Hematopoietic multipotent progenitor cell treated with erythropoietin and hydrocortisone succinate and interleukin-3 and kit ligand, for 4 days (in vitro differentiated cells): ENCODE measurements around the gene SLC38A3.
A peak's percentile ranks its signal among the peaks of the same experiment; 100 is the strongest.
"Not testable (repeated sequence)": the region's sequence is repeated elsewhere in the genome, so short reads cannot be mapped to it uniquely, and the experiment has no call there.

Experiments used
- DNase-seq: peaks from one replicate; pipeline ENCODE4 v3.0.0-alpha.2; 2015

SLC38A3 gene

DNA sequence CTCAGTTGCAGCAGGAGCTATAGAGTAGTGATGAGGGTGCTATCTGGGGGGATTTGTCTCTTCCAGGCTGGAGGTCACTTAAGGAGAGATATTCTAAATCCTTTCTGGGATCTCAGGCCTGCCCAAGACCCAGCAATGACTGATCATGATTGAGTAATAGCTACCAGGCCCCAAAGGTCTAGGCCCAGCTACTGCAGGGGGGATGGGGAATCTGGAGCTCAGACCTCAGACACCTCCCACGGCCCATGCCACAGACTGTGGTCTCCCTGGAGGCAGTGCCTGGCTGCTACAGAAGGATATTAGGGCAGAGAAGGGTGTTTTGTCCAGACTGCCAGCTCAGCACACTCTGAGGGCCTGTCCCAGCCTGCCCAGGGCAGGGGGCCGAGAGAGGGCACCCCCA is 6.9 kb downstream of the SLC38A3 start:
- DNase-seq = peak; percentile 61

DNA sequence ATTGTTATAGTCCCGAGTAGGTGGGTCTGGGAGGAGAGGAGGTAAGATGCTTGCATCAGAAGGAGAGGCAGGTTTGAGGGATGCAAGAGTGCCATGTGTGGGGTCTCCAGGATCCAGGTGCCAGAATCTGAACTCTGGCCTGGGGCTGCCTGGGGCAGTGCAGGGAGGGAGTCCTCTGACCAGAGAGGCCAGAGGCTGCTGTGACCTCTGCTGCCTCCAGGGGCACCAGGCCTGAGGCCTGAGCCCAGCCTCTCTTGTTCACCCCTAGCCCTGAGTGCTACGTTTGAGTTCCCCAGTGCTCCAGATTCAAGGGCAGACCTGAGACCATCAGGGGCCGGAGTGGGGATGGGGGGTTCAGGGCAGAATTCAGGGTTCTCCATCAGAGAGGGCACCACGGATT is 7.4 kb downstream of the SLC38A3 start:
- DNase-seq = no peak

DNA sequence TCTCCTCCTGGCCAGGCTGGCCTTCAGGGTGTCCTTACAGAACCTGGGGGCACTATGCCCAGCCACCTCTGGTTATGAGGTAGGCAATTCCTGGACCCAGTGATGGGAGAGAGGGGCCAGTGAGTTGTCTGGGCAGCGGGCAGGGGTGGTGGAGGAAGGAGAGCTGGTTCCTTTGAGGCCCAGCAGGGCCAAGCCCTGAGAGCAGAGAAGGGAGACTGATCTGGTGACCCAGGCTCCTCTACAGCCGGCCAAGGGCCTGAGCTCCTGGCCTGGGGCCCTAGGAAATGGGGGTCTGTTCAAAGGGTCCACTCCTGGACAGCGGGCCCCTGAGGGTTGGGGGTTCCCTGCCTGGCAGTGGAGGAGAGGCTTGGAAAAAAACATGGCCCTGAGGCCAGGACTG is 7.9 kb downstream of the SLC38A3 start:
- DNase-seq = no peak

DNA sequence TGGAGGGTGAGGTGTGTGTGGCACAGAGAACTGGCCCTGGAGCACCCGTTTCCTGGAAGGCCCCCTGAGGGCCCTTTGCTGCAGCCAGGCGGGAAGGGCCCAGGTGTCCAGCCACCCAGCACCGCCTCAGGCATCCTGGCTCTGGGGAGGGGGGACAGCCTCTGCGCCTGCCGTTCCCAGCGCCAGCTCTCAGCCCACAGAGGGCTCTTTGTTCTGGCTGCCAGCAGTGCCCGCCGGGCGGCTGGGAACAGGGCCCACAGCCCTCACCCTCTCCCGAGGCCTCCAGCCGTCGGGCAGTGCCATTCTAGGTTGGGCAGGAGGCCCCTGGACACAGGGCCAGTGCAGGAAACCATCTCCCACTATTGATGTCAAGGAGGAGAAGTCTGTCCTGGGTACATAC is 8.3 kb downstream of the SLC38A3 start:
- no peak for DNase-seq

DNA sequence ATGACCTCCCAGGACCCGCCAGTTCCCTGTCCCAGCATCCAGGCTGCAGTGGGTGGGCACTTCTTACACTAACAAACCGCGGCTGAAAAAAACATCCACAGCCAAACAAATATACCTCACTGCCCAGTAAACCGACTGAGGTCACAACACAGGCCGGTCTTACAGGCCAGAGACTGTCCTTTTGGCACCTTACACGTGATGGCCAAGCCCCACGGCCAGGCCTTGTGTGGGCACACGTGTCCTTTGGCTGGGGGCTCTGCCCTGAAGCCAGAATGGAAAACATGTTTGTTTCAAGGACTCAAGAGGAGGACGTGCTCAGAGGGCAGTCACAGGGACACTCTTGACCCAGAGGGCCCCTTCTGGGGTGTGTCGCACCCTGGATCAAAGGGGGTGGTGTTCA is 9.8 kb downstream of the SLC38A3 start:
- DNase-seq = no peak

DNA sequence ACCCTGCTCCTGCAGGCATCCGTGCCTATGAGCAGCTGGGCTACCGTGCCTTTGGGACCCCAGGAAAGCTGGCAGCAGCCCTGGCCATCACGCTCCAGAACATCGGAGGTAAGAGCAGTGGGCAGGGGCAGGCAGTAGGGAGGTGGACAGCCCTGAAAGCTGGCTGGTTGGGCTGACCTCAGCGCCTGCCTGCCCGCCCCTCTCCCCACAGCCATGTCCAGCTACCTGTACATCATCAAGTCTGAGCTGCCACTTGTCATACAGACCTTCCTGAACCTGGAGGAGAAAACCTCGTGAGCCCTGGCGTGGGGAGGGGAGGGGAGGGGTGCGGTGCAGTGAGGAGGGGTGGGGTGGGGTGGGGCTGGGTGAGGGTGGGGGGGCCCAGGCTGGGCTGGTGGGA is 10.5 kb downstream of the SLC38A3 start:
- DNase-seq = no peak

DNA sequence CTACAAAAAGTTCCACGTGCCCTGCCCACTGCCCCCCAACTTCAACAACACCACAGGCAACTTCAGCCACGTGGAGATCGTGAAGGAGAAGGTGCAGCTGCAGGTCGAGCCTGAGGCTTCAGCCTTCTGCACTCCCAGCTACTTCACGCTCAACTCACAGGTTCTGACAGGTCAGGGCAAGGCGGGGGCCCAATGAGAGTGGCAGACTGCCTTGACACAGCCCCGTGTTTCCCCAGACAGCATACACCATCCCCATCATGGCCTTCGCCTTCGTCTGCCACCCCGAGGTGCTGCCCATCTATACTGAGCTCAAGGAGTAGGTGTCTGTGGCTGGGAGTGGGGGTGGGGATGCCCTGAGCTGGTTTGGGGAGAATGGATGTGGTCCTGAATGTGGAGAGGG is 12.6 kb downstream of the SLC38A3 start:
- no peak for DNase-seq

DNA sequence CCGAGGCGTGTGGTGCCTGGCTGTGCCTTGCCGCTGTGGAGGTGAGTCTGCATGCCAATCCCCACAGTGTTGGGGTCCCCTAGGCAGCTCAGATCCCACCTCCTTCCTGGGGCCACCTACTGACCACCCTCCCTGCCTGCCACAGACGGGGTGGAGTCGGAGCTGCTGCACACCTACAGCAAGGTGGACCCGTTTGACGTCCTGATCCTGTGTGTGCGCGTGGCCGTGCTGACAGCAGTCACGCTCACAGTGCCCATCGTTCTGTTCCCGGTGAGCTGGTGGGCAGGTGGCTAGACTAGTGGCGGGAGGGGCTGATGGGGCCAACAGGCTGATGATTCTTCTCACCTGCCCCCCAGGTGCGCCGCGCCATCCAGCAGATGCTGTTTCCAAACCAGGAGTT is 13.4 kb downstream of the SLC38A3 start:
- DNase-seq = no peak

DNA sequence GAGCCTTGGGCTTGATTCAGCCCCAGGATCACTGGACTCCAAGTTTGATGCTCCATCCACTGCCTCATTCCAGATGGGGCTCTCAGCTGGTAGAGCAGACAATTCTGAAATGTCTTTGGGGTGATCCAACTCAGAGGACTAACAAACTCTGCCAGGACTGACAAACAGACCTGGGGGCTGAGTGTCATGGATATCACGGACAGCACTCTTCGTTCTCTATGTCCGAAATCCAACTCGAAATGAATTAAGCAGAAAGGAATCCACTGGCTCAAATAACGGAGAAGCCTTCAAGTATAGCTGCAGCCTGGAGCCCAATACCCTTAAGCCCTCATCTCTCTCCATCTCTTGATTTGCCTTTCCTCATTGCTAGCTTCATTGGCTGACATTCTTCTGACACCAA is 14.2 kb downstream of the SLC38A3 start:
- DNase-seq = no peak

DNA sequence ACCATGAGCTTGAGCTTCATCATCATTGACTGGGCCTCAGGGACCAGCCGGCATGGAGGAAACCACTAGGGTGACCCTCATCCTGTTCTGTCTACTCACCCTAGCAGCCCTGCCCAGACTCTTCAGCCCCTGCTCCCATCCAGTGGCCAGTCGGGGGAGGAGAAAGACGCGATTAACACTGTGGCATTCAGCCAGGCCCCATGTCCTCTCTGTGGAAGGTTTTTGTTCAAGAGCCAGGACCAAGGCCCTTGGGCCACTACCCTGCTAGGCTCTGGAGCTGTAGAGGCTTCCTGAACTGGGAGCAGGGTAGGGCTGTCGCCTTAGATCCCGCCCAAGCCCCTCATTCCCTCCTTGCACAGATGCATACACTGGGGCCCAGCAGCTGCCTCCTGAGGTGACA is 15.0 kb downstream of the SLC38A3 start:
- DNase-seq = no peak

DNA sequence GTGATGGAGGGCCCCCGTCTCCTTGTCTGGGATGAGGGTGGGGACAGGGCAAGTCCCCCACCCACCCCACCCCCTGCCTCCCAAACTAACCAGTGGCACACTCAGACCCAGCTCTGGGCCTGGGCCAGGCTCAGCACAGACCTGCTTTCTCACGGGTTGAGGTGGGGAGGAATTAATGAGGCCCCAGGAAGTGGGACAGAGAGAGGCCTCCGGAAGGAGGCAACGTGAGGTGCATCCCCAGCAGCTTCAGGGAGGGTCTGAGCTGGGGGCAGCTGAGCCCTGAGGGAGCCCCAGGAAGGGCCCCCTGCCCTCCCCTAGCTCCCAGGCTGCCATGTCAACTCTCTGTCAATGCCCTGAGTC is 16.0 kb downstream of the SLC38A3 start:
- no peak for DNase-seq

DNA sequence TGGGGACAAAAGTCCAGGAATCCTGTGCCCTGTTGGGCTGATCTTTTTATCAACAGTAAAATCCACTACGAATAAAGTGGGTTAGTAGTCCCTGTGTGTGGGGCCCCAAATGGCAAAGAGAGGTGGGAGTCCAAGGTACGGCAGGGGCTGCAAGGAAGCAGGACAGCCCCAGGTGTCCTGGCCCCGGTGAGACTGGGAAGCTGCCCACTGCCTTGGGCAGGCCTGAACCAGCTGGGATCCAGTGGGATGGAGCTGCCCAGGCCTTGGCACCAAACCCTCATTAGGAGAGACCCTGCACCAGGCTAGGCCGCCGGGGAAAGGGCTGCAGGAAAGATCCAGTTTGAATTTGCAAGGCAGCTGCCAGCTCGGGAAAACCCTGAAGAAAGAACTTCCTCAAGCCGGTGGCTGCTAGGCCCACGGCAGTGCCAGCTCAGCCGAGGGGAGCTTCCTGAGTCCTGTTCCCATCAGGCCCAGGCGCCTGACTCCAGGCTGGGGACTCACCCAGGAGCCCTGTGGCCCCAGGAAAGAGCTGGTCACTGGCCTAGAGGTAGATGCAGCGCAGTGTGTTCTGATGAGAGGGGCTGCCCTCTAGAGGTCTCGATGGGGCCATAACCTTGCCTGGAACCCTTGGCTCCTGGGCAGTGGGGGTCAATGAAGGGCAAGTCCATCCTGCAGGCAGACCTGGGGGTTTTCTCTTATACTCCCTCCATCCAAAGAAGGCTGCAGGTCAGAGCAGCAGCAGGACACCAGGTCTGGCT is 16.5 kb downstream of the SLC38A3 start:
- peak; percentile 41 for DNase-seq

DNA sequence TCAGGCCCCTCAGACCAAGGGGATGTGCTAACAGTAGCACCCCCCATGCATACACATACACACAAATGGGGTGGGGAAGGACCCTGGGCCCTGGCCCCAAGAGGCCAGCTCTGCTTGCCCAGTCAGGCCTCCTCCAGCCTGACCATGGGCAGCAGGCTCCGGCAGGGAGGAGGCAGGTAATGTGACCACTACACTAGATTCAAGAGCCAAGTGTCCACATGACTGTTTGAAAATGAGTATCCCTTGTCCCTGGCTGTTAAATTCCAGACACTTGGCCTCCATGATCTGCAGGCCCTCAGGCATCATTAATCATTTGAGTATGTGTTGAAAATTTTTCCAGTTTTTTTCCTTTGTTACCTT is 17.1 kb downstream of the SLC38A3 start:
- no peak for DNase-seq

DNA sequence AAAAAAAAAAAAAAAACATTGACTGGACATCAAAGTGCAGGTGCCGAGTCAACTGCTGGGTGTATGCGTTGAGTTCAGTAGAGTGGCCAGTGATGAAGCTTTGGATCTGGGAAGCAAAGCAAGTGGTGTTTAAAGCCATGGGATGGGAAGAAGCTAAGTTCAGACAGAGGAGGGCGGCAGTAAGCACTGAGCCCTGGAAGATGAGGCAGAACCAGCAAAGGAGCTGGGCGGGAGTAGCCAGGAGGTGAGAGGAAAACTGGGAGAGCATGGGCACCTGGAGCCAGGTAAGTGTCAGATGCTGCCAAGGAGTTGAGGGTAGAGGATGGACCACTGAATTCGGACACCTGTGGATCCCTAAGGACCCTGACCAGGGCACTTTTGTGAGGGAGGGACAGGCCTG is 19.6 kb downstream of the SLC38A3 start:
- DNase-seq = no peak

DNA sequence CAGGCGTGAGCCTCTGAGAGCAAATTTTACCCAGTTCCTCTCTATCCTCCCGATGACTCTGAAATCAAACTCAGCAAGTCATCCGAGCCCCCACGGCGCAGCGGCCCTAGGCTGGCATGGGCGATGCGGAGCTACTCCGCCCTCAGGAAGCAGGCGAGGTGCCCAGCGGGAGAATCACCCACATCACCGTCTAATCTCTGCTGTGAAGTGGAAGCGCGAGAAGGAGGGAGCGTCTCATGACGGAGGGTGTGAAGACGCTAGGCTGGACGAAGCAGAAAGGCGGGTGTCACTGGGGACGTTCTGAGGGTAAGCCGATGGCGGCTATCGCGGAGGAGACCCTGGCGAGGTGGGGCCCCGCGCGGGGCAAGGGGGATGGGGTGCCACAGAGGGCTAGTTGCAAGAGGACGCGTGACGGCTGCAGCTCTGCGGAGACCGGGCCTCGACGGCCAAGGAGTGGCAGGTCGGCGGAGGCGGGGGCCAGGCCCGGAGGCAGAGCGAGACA is 21.9 kb downstream of the SLC38A3 start:
- peak; percentile 67 for DNase-seq

DNA sequence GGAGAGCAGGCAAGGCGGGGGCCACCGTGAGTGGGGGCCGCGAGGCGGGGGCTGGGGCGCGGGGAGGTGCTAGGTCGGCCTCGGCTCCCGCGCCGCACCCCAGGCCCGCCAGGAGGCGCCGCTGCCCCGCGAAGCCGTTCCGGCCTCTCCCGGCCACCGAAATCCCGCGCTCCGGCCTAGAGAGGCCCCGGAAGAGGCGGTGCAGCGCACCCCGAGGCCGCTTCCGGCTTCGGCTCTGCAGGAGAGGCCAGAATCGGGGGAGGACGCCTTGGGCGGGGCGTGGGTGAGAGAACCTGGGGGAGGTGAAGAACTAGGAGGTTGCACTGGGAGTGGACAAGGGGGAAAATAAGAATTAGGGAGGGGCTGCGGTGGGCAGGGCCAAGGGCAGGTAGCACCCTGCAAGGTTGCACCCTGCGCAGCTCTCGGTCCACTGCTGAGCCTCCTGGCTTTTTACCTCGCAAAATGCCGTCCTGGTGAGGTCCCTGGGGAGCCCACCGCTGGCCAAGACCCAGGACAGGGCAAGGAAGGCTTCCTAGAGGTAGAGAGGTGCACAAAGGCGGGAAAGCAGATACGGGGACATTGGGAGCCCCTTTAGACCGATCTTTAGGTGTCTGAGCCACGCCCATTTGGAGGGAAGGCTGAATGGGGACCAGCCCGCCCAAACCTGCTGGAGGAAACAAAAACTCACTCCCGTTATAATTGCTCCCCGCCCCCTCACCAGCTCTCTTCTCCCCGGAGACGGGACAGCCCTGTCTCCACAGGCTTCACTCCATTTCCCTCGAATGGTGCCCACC is 22.5 kb downstream of the SLC38A3 start:
- DNase-seq = peak; percentile 97

DNA sequence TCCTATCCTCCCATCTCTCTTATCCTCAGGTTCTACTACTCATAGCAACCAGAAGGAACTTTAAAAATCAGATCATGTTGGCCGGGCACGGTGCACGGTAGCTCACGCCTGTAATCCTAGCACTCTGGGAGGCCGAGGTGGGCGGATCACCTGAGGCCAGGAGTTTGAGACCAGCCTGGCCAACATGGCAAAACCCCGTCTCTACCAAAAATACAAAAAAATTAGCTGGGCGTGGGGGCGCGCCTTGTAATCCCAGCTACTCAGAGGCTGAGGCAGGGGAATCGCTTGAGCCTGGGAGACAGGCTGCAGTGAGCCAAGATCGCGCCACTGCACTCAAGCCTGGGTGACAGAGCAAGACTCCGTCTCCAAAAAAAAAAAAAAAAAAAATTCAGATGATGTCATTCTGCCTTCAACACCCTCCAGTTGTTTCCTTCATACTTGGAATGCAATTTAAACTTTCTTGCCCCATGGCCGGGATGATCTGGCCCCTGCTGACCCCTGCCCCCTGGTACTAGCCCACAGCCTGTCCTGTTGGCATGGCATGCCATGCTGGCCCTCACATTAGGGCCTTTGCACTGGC is 23.2 kb downstream of the SLC38A3 start:
- DNase-seq = not testable (repeated sequence)

DNA sequence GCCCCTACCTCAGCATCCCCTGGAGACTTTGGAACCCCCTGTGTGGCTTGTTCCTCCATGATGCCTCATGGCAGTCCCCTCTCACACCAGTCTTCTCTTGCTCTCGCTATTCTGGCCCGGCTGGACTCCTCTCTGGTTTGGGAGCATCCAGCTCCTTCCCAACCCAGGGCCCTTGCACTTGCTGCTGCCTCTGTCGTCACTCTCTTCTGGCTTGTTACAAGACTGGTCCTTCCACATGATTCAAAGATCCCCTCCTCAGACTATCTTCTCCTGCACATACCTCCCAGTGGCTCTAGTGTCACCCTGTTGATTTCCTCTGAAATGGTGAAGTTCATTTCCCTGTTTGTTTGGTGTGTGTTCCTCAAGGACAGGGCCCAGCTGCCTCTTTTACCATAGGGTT is 24.4 kb downstream of the SLC38A3 start:
- DNase-seq = no peak

DNA sequence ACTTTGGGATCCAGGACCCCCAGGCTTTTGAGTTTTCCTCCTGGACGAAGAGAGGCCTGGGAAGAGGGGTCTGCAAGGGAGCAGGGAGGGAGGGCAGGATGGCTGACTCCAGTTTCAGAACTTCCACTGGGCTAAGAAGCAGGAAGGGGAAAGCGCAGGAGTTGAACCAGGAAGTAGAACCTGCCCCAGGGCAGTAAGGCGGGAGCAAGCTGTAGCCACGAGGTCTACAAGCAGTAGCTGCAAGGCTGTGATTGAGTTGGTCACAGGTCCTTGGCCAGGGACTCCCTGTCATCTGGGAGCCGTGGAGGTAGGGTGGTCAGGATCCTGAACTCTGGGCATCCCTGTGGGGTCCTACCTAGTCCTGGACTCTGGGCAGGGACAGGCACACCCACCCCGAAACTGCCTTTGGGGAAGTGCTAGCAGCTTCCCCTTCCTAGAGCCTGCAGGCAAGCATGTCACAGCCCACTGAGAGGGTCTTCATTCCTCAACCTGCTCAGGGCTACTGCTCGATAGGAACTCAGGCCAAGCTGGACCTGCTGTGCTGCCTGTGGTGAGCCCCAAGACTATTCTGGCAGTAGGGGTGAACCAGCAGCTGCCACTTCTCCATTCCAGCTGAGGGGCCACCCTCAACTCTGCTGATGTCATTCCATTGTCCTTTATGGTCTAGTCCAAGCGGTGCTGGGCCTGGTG is 25.2 kb downstream of the SLC38A3 start:
- no peak for DNase-seq

DNA sequence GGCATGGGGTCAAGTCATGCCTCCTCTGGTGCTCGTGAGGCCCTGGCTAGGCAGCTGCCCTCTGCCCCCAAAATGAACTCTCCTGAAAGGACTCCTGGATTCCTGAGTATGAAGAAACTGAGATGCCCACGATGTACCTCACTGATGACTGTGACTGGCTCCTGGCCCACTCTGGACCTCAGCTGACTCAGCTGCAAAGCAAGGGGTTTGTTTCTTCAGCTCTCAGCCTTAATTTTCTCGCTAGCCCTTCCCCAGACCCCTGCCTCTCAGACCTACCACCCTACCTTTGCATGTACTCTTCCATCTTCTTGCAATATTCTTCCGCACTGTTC is 25.7 kb downstream of the SLC38A3 start:
- no peak for DNase-seq

DNA sequence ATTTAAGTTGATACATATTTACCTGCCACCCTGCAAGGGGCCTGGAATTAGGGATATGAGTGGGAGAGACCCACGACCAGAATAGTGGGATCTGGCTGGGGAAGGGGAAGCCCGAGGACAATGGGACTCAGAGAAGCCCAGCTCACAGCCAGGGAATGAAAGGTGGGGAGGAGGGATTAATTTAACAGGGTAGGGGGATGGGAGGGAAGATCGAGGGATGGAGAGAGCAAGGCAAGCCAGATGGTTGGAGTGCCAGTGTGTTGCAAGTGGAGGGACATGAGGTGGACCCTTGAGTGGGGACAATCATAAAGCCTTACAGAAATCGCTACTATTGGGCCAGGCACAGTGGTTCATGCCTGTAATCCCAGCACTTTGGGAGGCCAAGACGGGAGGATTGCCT is 26.5 kb downstream of the SLC38A3 start:
- no peak for DNase-seq

DNA sequence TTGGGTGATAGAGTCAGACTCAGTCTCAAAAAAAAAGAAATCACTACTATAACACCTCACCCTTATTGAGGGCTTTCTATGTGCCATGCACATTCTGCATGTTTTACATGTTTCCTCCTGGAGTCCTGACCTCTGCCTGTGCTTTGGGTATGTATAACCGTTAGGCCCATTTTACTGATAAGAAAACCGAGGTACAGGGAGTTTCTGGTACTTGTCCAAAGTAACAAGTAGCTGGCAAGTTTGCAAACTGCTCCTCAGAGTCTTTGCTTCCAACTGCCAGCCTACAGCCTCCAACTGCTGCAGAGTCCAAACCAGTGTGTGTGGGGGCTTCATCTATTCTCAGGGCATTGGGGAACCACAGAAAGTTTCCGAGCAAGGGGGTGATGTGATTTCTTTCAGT is 27.2 kb downstream of the SLC38A3 start:
- DNase-seq = no peak

DNA sequence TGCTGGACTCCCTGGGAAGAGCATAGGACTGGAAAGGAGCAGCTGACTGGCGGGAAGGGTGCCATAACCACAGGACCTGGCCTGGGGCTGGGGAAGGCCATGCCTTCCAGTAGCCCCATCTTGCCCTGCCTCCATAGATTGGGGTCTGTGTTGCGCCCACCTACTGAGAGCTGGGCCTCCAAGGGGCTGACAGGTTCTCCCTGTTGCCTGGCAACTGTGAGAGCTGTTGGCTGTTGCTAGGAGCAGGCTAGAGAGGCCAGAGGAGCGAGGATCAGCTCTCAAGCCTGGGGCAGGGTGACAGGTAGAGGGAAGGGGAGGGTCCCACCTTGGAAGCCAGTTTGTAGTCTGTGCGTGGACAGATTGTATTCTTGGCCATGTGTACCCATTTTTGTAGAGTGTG is 28.1 kb downstream of the SLC38A3 start:
- no peak for DNase-seq
